ENCODE measurements around the gene SNRK.

Gene SNRK, protein sequence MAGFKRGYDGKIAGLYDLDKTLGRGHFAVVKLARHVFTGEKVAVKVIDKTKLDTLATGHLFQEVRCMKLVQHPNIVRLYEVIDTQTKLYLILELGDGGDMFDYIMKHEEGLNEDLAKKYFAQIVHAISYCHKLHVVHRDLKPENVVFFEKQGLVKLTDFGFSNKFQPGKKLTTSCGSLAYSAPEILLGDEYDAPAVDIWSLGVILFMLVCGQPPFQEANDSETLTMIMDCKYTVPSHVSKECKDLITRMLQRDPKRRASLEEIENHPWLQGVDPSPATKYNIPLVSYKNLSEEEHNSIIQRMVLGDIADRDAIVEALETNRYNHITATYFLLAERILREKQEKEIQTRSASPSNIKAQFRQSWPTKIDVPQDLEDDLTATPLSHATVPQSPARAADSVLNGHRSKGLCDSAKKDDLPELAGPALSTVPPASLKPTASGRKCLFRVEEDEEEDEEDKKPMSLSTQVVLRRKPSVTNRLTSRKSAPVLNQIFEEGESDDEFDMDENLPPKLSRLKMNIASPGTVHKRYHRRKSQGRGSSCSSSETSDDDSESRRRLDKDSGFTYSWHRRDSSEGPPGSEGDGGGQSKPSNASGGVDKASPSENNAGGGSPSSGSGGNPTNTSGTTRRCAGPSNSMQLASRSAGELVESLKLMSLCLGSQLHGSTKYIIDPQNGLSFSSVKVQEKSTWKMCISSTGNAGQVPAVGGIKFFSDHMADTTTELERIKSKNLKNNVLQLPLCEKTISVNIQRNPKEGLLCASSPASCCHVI

DNA sequence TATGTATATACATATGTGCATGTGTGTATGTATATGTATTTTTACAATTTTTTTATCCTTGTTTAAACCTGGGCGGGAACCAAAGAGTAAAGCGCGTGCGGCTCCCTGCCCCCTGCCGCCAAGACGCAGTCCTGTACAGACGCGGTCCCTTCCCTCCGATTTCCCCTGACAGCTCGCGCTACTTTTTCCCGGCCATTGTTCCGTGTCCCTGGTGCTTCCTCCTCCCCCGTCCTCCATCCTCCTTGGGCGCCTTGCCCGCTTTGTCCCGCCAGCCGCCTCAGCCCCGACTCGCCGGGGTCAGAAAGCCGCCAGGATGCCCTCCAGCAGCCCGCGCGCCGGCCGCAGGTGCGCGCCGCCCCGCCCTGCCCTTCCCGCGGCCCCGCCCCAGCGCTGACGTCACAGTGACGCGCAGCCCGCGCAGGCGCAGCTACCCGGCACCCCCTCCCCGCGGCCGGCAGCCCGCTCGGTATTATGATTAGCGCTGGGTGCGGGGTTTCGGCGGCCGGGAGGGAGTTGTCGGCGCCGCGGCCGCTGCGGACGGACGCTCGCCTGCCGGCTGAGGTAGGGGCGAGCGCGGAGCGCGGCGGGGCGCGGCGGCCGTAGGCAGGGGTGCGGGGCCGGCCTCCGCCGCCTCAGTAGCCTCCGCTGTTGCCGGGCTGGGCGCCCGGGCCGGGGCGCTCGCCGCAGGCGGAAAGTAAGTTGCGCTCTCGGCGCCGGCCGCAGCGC lies at the start of gene SNRK:
TSS of gene SNRK (plus strand) at position 426 of the 726 bp plus-strand sequence. CDS start 16,664 bp downstream, outside the sequence.
- peak within 1 kb of the TSS; percentile 76 for H3K4me3 ChIP-seq (ENCODE audit: low read depth, low read length)
- H3K36me3 ChIP-seq (replicated peaks): no peaks in the 10 kb centered on the region
- peak; percentile 67 for DNase-seq
- peak within 1 kb of the TSS; percentile 88 for H3K27ac ChIP-seq
- TF ChIP-seq, protein P1, sequence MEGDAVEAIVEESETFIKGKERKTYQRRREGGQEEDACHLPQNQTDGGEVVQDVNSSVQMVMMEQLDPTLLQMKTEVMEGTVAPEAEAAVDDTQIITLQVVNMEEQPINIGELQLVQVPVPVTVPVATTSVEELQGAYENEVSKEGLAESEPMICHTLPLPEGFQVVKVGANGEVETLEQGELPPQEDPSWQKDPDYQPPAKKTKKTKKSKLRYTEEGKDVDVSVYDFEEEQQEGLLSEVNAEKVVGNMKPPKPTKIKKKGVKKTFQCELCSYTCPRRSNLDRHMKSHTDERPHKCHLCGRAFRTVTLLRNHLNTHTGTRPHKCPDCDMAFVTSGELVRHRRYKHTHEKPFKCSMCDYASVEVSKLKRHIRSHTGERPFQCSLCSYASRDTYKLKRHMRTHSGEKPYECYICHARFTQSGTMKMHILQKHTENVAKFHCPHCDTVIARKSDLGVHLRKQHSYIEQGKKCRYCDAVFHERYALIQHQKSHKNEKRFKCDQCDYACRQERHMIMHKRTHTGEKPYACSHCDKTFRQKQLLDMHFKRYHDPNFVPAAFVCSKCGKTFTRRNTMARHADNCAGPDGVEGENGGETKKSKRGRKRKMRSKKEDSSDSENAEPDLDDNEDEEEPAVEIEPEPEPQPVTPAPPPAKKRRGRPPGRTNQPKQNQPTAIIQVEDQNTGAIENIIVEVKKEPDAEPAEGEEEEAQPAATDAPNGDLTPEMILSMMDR (IDR thresholded peaks at IDR 0.05; ENCODE audit: low read depth, low read length, missing control alignments): peak; percentile 56
- in situ Hi-C loops (cut with HindIII; ENCODE audit: low pct_ligation_motif_present, low sequenced_read_pairs): no loop called here
- H3K27me3 ChIP-seq (replicated peaks): no peaks in the 10 kb centered on the region

DNA sequence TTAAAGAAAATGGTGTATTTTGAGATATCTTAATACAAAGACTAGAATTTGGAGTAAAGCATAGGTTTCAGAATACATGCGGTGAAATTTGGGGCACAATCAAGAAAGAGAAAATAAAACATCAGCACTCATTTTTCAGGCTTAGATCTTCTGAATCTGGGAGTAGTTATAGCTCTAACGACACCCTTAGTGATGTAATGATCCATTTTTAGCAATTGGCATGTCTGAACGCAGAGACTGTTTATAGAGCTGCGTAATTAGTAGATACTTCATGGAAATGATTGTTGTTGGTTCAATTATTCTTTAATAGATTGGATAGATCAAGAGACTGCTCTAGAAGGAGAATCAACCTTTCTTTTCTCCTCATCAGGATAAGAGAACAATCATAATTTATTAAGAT lies 47.5 kb upstream of the SNRK start:
- no peak overlapping the region for H3K4me3 ChIP-seq (ENCODE audit: low read depth, low read length)
- TF ChIP-seq, protein P1 (IDR thresholded peaks at IDR 0.05; ENCODE audit: low read depth, low read length, missing control alignments): no peak
- in situ Hi-C loops (cut with HindIII; ENCODE audit: low pct_ligation_motif_present, low sequenced_read_pairs): no loop called here

DNA sequence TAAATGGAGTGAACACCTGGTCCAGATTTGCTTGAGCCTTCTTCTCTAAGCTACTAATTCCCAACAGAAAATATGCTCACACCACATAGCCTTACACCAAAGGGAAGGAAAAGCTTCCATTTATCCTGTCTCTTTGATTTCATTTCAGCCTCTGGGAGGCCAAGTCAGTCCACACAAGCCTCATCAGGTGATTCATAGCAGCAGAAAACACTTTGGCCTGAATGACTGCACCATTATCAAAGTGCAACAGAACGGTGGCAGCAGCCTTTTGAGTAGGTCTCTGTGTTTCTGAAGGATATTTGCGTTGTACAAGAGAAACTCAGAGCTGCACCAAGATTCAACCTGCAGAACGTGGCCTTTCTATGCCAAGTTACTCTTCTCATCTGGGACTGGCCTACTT lies 46.6 kb upstream of the SNRK start:
- in situ Hi-C loops (cut with HindIII; ENCODE audit: low pct_ligation_motif_present, low sequenced_read_pairs): no loop called here
- no peak for DNase-seq
- H3K4me3 ChIP-seq (ENCODE audit: low read depth, low read length): no peak overlapping the region
- H3K27ac ChIP-seq: no peak overlapping the region
- no peaks in the 10 kb centered on the region for H3K27me3 ChIP-seq (replicated peaks)
- H3K36me3 ChIP-seq (replicated peaks): no peaks in the 10 kb centered on the region
- TF ChIP-seq, protein P1 (IDR thresholded peaks at IDR 0.05; ENCODE audit: low read depth, low read length, missing control alignments): no peak

More for the DNA sequence above, 47.5 kb upstream of the SNRK start:
- Histone ChIP-seq H3K27ac (no peak overlapping the region), H3K36me3 (replicated peaks) (no peaks in the 10 kb centered on the region), H3K27me3 (replicated peaks) (no peaks in the 10 kb centered on the region)
- DNase-seq: no peak

DNA sequence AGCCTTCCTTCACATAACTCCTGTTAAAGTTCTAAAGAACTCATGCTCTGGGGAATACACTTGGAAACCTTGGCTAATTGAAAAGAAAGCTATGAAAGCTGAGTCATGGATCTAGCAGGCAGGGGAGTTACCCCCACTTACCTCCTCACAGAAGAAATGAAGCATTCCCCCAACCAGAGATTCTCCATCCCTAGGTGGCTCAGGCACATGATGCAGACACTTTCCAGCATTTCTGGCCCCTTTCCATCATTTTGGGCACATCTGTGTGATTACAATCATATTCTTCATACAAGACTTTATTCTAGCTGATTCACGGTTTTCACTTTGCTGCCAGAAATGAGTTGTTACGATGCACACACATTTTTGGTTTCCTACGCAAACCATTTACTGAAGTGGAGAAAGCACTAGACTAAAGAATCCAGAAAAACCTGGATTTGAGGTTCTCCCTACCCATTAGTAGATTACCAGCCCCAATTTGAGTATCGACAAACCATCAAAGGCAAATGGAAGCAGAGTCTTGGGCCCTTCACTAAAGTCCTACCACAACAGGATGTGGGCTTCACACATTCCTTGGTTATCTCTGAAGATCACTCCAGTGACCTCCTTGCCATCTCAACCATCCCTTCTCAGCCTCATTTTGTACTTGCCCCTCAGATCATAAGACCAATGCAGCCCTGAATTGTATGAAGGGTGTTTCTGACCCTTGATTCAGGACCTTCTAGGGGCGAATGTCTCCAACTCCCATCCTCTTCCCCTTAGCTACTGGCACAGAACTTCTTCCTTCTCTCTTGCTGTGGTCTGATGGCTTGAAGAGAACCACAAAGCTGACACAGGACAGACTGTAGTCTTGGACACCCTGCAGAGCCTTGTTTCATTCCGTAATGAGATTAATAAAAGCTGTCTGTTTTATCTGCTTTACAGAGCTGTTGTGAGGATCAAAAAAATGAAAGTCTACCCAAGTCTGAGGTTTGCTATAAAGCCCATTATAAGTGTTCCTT lies 42.5 kb upstream of the SNRK start:
- TF ChIP-seq, protein P1 (IDR thresholded peaks at IDR 0.05; ENCODE audit: low read depth, low read length, missing control alignments): no peak
- in situ Hi-C loops (cut with HindIII; ENCODE audit: low pct_ligation_motif_present, low sequenced_read_pairs): no loop called here
- Histone ChIP-seq H3K36me3 (replicated peaks) (no peaks in the 10 kb centered on the region), H3K27ac (no peak overlapping the region), H3K4me3 (ENCODE audit: low read depth, low read length) (no peak overlapping the region), H3K27me3 (replicated peaks) (no peaks in the 10 kb centered on the region)
- DNase-seq: no peak

DNA sequence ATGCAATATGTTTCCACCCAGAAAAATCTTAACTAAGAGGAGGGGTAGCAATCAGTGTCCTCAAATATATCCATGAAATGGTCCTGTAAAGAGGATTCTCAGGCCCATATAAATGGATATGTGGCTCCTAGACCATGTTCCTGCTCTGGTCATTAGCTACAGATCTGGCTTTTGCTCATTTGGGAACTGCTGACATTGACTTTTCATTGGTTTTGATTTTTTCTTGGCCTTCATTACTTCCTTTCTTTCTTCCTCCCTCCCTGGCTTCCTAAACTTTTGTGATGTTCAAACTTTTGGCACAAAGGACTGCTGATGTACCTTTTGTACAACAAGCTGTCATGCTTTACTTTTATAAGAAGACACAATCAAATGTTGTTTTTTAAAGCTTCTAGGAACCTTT lies 41.6 kb upstream of the SNRK start:
- no peak for DNase-seq
- Histone ChIP-seq H3K27ac (no peak overlapping the region), H3K4me3 (ENCODE audit: low read depth, low read length) (no peak overlapping the region), H3K36me3 (replicated peaks) (no peaks in the 10 kb centered on the region), H3K27me3 (replicated peaks) (no peaks in the 10 kb centered on the region)
- TF ChIP-seq, protein P1 (IDR thresholded peaks at IDR 0.05; ENCODE audit: low read depth, low read length, missing control alignments): no peak
- in situ Hi-C loops (cut with HindIII; ENCODE audit: low pct_ligation_motif_present, low sequenced_read_pairs): no loop called here
